Panc1 (cell line): ENCODE results near the gene HMGB1. TPM values are rescaled to one million over a fixed set of nuclear protein-coding genes. Genes with fewer than 3 reads are reported as not detected.

Experiments
- ATAC-seq: fragments of 200-7000 bp; cut with Tn5 transposase; 2 replicates; pipeline ENCODE4 v1.9.1; 2020; ENCODE audit warnings: mild to moderate bottlenecking, moderate library complexity
- BruUV-seq: library from RNA; stranded (reverse); fragments of 400-500 nt; replicated peaks from 2 replicates; lab custom pipeline; 2021; lab: Mats Ljungman, UMichigan
- CTCF ChIA-PET: fragments of 300-600 bp; sonication (Branson Sonifier 250); formaldehyde crosslinking; loops from one replicate; lab custom pipeline; 2022; ENCODE audit warnings: antibody characterized with exemption; lab: Charles Lee
- POLR2A ChIA-PET: fragments of 300-600 bp; sonication (Branson Sonifier 250); formaldehyde crosslinking; loops from one replicate; lab custom pipeline; 2022; ENCODE audit warnings: antibody characterized with exemption; lab: Charles Lee
- DNase-seq: peaks from one replicate; pipeline ENCODE4 v3.0.0-alpha.2; 2010; ENCODE audit warnings: low read depth, low spot score
- H3K27ac ChIP-seq: 2 replicates; pipeline ENCODE4 v1.5.1; 2011; ENCODE audit warnings: mild to moderate bottlenecking, low read length, inconsistent platforms
- H3K27me3 ChIP-seq: fragments of 200-500 bp; sonication (Bioruptor generic); 2 replicates; pipeline ENCODE4 v1.6.0; 2014; ENCODE audit warnings: low read length, inconsistent platforms; ENCODE audit not compliant: control insufficient read depth, insufficient read depth
- H3K36me3 ChIP-seq: fragments of 200-500 bp; sonication (Bioruptor generic); 2 replicates; pipeline ENCODE4 v1.5.1; 2014; ENCODE audit warnings: inconsistent platforms, mild to moderate bottlenecking, low read length, moderate library complexity; ENCODE audit not compliant: control insufficient read depth, insufficient read depth
- H3K4me1 ChIP-seq: 2 replicates; pipeline ENCODE4 v1.5.1; 2011; ENCODE audit warnings: inconsistent platforms, mild to moderate bottlenecking, low read length, moderate library complexity; ENCODE audit not compliant: control insufficient read depth, insufficient read depth
- H3K4me3 ChIP-seq, 2 experiments: 2 replicates each; pipeline ENCODE4 v1.5.1; 2011 to 2012; ENCODE audit warnings: low read depth in 2 of 2, low read length in 2 of 2, mild to moderate bottlenecking in 2 of 2, inconsistent platforms in 1 of 2, moderate library complexity in 1 of 2
- H3K9me3 ChIP-seq: fragments of 200-500 bp; sonication (Bioruptor generic); 2 replicates; pipeline ENCODE4 v1.5.1; 2014; ENCODE audit warnings: low read depth, mild to moderate bottlenecking, inconsistent platforms, low read length, moderate library complexity; ENCODE audit not compliant: control insufficient read depth, insufficient read depth
- POLR2AphosphoS5 ChIP-seq: IDR thresholded peaks from 2 replicates; pipeline ENCODE4 v1.6.1; 2012; ENCODE audit warnings: mild to moderate bottlenecking, low read depth, low read length, moderate library complexity
- SIN3A ChIP-seq: IDR thresholded peaks from 2 replicates; pipeline ENCODE4 v1.6.1; 2012; ENCODE audit warnings: low read depth, mild to moderate bottlenecking, low read length, moderate library complexity, borderline replicate concordance; ENCODE audit not compliant: insufficient read depth
- TCF7L2 ChIP-seq: IDR thresholded peaks from 2 replicates; pipeline ENCODE4 v1.6.1; 2011; ENCODE audit warnings: mild to moderate bottlenecking, low read depth, low read length, inconsistent platforms
- in situ Hi-C: cut with HindIII; loops from 2 replicates; pipeline ENCODE4 v1.10.0; 2016; ENCODE audit warnings: low sequenced_read_pairs, low pct_unique_long_range_greater_than_20kb
- intact Hi-C: fragments of 100-400 bp; cut with micrococcal nuclease; formaldehyde crosslinking; loops from one replicate; pipeline ENCODE4 v1.10.0; 2022; ENCODE audit not compliant: unreplicated experiment
- total RNA-seq: library from RNA; stranded (reverse); gene quantifications from one replicate; pipeline ENCODE4 v1.2.1, GENCODE V29; 2021; ENCODE audit not compliant: unreplicated experiment
- TF ChIP-seq, protein P1 (sequence below): fragments of 450-650 bp; IDR thresholded peaks from 2 replicates; pipeline ENCODE4 v1.5.1; 2017; ENCODE audit warnings: mild to moderate bottlenecking
- TF ChIP-seq, protein P2 (sequence below), 2 experiments: IDR thresholded peaks; 2 replicates each; pipeline ENCODE4 v1.6.1; 2011 to 2012; ENCODE audit warnings: low read depth in 2 of 2, control low read depth in 1 of 2, low read length in 1 of 2, mild to moderate bottlenecking in 1 of 2, moderate library complexity in 1 of 2; ENCODE audit not compliant: insufficient read depth in 1 of 2

The HMGB1 gene
- total RNA-seq, 1 experiment from 2014 or later: 386 TPM

DNA sequence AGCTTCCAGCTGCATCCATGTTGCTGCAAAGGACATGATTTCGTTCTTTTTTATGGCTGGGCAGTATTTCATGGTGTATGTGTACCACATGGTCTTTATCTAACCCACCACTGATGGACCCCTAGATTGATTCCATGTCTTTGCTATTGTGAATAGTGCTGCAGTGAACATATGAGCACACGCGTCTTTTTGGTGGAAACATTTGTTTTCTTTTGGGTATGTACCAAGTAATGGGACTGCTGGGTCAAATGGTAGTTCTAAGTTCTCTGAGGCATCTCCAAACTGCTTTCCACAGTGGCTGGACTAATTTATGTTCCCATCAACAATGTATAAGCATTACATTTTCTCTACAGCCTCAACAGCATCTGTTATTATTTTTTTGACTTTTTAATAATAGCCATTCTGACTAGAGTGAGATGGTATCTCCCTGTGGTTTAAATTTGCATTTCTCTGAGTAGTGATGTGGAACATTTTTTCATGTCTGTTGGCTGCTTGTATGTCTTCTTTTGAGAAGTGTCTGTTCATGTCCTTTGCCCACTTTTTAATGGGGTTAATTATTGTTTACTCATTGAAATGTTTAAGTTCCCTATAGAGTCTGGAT, 50.2 kb downstream of the HMGB1 start:
- ATAC-seq (no peak), DNase-seq (no peak)
- H3K27ac ChIP-seq: no peak overlapping the region
- no peaks in the 10 kb centered on the region; the same call in 1 of the 2 replicates for H3K4me1 ChIP-seq
- no peaks in the 10 kb centered on the region for H3K36me3 ChIP-seq
- POLR2A ChIA-PET: no interaction called here
- no TSS peak for BruUV-seq
- H3K9me3 ChIP-seq: no peaks in the 10 kb centered on the region
- TF ChIP-seq POLR2AphosphoS5 (no peak), SIN3A (no peak)
- TF ChIP-seq, protein P1, sequence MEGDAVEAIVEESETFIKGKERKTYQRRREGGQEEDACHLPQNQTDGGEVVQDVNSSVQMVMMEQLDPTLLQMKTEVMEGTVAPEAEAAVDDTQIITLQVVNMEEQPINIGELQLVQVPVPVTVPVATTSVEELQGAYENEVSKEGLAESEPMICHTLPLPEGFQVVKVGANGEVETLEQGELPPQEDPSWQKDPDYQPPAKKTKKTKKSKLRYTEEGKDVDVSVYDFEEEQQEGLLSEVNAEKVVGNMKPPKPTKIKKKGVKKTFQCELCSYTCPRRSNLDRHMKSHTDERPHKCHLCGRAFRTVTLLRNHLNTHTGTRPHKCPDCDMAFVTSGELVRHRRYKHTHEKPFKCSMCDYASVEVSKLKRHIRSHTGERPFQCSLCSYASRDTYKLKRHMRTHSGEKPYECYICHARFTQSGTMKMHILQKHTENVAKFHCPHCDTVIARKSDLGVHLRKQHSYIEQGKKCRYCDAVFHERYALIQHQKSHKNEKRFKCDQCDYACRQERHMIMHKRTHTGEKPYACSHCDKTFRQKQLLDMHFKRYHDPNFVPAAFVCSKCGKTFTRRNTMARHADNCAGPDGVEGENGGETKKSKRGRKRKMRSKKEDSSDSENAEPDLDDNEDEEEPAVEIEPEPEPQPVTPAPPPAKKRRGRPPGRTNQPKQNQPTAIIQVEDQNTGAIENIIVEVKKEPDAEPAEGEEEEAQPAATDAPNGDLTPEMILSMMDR: no peak
- TF ChIP-seq, protein P2, sequence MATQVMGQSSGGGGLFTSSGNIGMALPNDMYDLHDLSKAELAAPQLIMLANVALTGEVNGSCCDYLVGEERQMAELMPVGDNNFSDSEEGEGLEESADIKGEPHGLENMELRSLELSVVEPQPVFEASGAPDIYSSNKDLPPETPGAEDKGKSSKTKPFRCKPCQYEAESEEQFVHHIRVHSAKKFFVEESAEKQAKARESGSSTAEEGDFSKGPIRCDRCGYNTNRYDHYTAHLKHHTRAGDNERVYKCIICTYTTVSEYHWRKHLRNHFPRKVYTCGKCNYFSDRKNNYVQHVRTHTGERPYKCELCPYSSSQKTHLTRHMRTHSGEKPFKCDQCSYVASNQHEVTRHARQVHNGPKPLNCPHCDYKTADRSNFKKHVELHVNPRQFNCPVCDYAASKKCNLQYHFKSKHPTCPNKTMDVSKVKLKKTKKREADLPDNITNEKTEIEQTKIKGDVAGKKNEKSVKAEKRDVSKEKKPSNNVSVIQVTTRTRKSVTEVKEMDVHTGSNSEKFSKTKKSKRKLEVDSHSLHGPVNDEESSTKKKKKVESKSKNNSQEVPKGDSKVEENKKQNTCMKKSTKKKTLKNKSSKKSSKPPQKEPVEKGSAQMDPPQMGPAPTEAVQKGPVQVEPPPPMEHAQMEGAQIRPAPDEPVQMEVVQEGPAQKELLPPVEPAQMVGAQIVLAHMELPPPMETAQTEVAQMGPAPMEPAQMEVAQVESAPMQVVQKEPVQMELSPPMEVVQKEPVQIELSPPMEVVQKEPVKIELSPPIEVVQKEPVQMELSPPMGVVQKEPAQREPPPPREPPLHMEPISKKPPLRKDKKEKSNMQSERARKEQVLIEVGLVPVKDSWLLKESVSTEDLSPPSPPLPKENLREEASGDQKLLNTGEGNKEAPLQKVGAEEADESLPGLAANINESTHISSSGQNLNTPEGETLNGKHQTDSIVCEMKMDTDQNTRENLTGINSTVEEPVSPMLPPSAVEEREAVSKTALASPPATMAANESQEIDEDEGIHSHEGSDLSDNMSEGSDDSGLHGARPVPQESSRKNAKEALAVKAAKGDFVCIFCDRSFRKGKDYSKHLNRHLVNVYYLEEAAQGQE (IDR thresholded peaks at IDR 0.05; ENCODE audit: insufficient read depth in 1 of 2, low read depth in 2 of 2, low read length in 1 of 2): no peak
- intact Hi-C loops: no loop called here
- no peak overlapping the region for H3K4me3 ChIP-seq
- CTCF ChIA-PET: no interaction called here
- in situ Hi-C loops: no loop called here
- no peaks in the 10 kb centered on the region for H3K27me3 ChIP-seq

DNA sequence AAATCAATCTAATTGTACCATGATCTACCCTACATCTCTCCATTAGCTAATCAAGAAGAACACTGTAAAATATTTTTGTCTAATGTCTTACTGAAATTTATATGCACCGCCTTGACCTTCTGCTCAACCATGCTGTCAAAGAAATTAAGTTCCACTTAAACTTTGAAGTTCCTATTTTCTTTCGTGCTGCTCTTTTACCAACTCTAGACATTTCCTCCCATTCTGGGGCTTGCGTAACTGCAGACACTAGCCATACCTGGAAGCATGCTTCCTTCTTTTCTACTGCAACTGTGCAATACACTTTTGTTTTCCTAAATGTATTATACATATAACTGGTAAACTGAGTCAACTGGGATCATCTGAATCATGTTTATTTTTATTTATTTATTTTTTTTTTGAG, 51.9 kb downstream of the HMGB1 start:
- CTCF ChIA-PET: no interaction called here
- POLR2A ChIA-PET: no interaction called here
- H3K27ac ChIP-seq: no peak overlapping the region
- in situ Hi-C loops: no loop called here
- ATAC-seq (no peak), DNase-seq (no peak)
- H3K36me3 ChIP-seq: no peaks in the 10 kb centered on the region
- H3K9me3 ChIP-seq: no peaks in the 10 kb centered on the region
- H3K4me1 ChIP-seq: peaks cover 6% of the 10 kb centered on the region
- intact Hi-C loops: no loop called here
- H3K27me3 ChIP-seq: no peaks in the 10 kb centered on the region
- BruUV-seq: no TSS peak
- no peak overlapping the region for H3K4me3 ChIP-seq
- TF ChIP-seq, protein P2 (IDR thresholded peaks at IDR 0.05; ENCODE audit: insufficient read depth in 1 of 2, low read depth in 2 of 2, low read length in 1 of 2): no peak
- no peak for TF ChIP-seq SIN3A
- TF ChIP-seq, protein P1: no peak
- TF ChIP-seq TCF7L2: no peak
- TF ChIP-seq POLR2AphosphoS5: no peak
